OCI-LY3 (cell line): ENCODE measurements around the gene UBTD1.

Experiments used
- H2AFZ ChIP-seq: fragments of 200-600, 300-600 bp; shearing (Covaris generic); 2 replicates; pipeline ENCODE4 v1.6.0; 2014; ENCODE audit warnings: antibody characterized with exemption, low read depth, low read length
- H3K27ac ChIP-seq: fragments of 200-600, 300-600 bp; sonication (generic); 2 replicates; pipeline ENCODE4 v1.5.1; 2014; ENCODE audit warnings: mild to moderate bottlenecking, low read length, moderate library complexity, mixed read lengths
- H3K27me3 ChIP-seq: fragments of 200-600, 300-600 bp; sonication (generic); 2 replicates; pipeline ENCODE4 v1.6.1; 2014; ENCODE audit warnings: low read depth, low read length, mixed read lengths
- H3K36me3 ChIP-seq: fragments of 200-600, 300-600 bp; sonication (generic); replicated peaks from 2 replicates; pipeline ENCODE3; 2014; ENCODE audit warnings: low read depth, low read length, mixed read lengths
- H3K4me1 ChIP-seq: fragments of 300-600, 200-600 bp; sonication (generic); 2 replicates; pipeline ENCODE4 v1.6.1; 2014; ENCODE audit warnings: low read length, mixed read lengths
- H3K4me2 ChIP-seq: fragments of 200-600, 300-600 bp; sonication (generic); 2 replicates; pipeline ENCODE4 v1.6.1; 2014; ENCODE audit warnings: low read length, mixed read lengths
- H3K4me3 ChIP-seq: fragments of 300-600, 200-600 bp; sonication (generic); 2 replicates; pipeline ENCODE4 v1.5.1; 2014; ENCODE audit warnings: antibody characterized with exemption, mild to moderate bottlenecking, low read length, moderate library complexity
- H3K79me2 ChIP-seq: fragments of 300-600, 200-600 bp; shearing (Covaris generic); 2 replicates; pipeline ENCODE4 v1.6.1; 2014; ENCODE audit warnings: mild to moderate bottlenecking, low read length, mixed read lengths
- H3K9ac ChIP-seq: fragments of 300-600, 200-600 bp; shearing (Covaris generic); 2 replicates; pipeline ENCODE4 v1.6.0; 2014; ENCODE audit warnings: mild to moderate bottlenecking, low read length, moderate library complexity
- H3K9me3 ChIP-seq: fragments of 200-600, 300-600 bp; shearing (Covaris generic); 2 replicates; pipeline ENCODE4 v1.6.1; 2014; ENCODE audit warnings: low read length, mixed read lengths; ENCODE audit not compliant: insufficient read depth
- H4K20me1 ChIP-seq: fragments of 200-600, 300-600 bp; sonication (generic); 2 replicates; pipeline ENCODE4 v1.6.1; 2016; ENCODE audit warnings: low read length, mixed read lengths; ENCODE audit not compliant: insufficient read depth
- CTCF ChIP-seq: fragments of 200-600, 300-600 bp; sonication (generic); IDR thresholded peaks from 2 replicates; pipeline ENCODE4 v1.5.1; 2014; ENCODE audit warnings: antibody characterized with exemption, low read length, low read depth
- EZH2phosphoT487 ChIP-seq: fragments of 200-600 bp; shearing (Covaris generic); IDR thresholded peaks from 2 replicates; pipeline ENCODE4 v1.6.1; 2018; ENCODE audit warnings: antibody characterized with exemption, mixed run types, low read depth

Gene UBTD1

GRCh38 chr10:97459933-97460332, 38.8 kb upstream of the UBTD1 start:
- Histone ChIP-seq H3K9me3 (no peaks in the 10 kb centered on the region), H2AFZ (no peak overlapping the region), H3K4me1 (no peaks in the 10 kb centered on the region), H3K79me2 (no peaks in the 10 kb centered on the region), H3K36me3 (peaks cover 53% of the 10 kb centered on the region), H3K4me2 (no peak overlapping the region), H3K9ac (no peak overlapping the region), H3K27me3 (no peaks in the 10 kb centered on the region), H3K4me3 (no peak overlapping the region), H3K27ac (no peak overlapping the region), H4K20me1 (no peaks in the 10 kb centered on the region)
- no peak for TF ChIP-seq EZH2phosphoT487
- TF ChIP-seq CTCF, result no peak

- TF ChIP-seq EZH2phosphoT487 (no peak), CTCF (no peak)
- H3K4me1 ChIP-seq, result no peaks in the 10 kb centered on the region
- H3K27ac ChIP-seq, result no peak overlapping the region
- no peak overlapping the region for H3K4me2 ChIP-seq
- no peaks in the 10 kb centered on the region for H3K27me3 ChIP-seq
- no peaks in the 10 kb centered on the region for H4K20me1 ChIP-seq
- H3K79me2 ChIP-seq, result no peaks in the 10 kb centered on the region
- no peak overlapping the region for H2AFZ ChIP-seq
- no peak overlapping the region for H3K4me3 ChIP-seq
- peaks cover 44% of the 10 kb centered on the region for H3K36me3 ChIP-seq
- H3K9me3 ChIP-seq, result no peaks in the 10 kb centered on the region
- H3K9ac ChIP-seq, result no peak overlapping the region
Measured at GRCh38 chr10:97462309-97462708, 36.4 kb upstream of the UBTD1 start.

- H2AFZ ChIP-seq, result no peak overlapping the region
- TF ChIP-seq CTCF (peak; percentile 74), EZH2phosphoT487 (no peak)
- H3K4me1 ChIP-seq, result no peaks in the 10 kb centered on the region
- H3K9me3 ChIP-seq, result no peaks in the 10 kb centered on the region
- peaks cover 38% of the 10 kb centered on the region for H3K36me3 ChIP-seq
- H4K20me1 ChIP-seq, result no peaks in the 10 kb centered on the region
- H3K9ac ChIP-seq, result no peak overlapping the region
- no peak overlapping the region for H3K27ac ChIP-seq
- no peaks in the 10 kb centered on the region for H3K27me3 ChIP-seq
- no peak overlapping the region for H3K4me3 ChIP-seq
- no peak overlapping the region for H3K4me2 ChIP-seq
- H3K79me2 ChIP-seq, result no peaks in the 10 kb centered on the region
Measured at GRCh38 chr10:97463363-97464132, 35.2 kb upstream of the UBTD1 start.

- H3K4me3 ChIP-seq, result no peak overlapping the region
- no peak overlapping the region for H3K9ac ChIP-seq
- H4K20me1 ChIP-seq, result no peaks in the 10 kb centered on the region
- peaks cover 34% of the 10 kb centered on the region for H3K36me3 ChIP-seq
- no peaks in the 10 kb centered on the region for H3K27me3 ChIP-seq
- H3K4me1 ChIP-seq, result no peaks in the 10 kb centered on the region
- no peaks in the 10 kb centered on the region for H3K9me3 ChIP-seq
- no peak overlapping the region for H3K27ac ChIP-seq
- H3K79me2 ChIP-seq, result no peaks in the 10 kb centered on the region
- H2AFZ ChIP-seq, result no peak overlapping the region
- no peak overlapping the region for H3K4me2 ChIP-seq
- TF ChIP-seq EZH2phosphoT487 (no peak), CTCF (no peak)
Measured at GRCh38 chr10:97464226-97464625, 34.5 kb upstream of the UBTD1 start.
